Glutamatergic neuron (in vitro differentiated cells): ENCODE results near the gene PCDHGA4. TPM values are rescaled to one million over a fixed set of nuclear protein-coding genes. Genes with fewer than 3 reads are reported as not detected.
"Not testable (repeated sequence)": the region's sequence is repeated elsewhere in the genome, so short reads cannot be mapped to it uniquely, and the experiment has no call there.

Experiments
- DNase-seq: peaks from one replicate; pipeline ENCODE4 v3.0.0; 2022
- H3K27ac Mint-ChIP-seq: one replicate; pipeline ENCODE4 v1.8.0; 2020; ENCODE audit warnings: mild to moderate bottlenecking, mixed read lengths, inconsistent platforms; ENCODE audit not compliant: unreplicated experiment
- H3K27me3 Mint-ChIP-seq: one replicate; pipeline ENCODE4 v1.8.0; 2020; ENCODE audit warnings: mild to moderate bottlenecking, moderate library complexity, mixed read lengths, inconsistent platforms; ENCODE audit not compliant: unreplicated experiment
- H3K36me3 Mint-ChIP-seq: one replicate; pipeline ENCODE4 v1.8.0; 2020; ENCODE audit warnings: mild to moderate bottlenecking, mixed read lengths, inconsistent platforms; ENCODE audit not compliant: unreplicated experiment
- H3K4me1 Mint-ChIP-seq: one replicate; pipeline ENCODE4 v1.8.0; 2020; ENCODE audit warnings: mild to moderate bottlenecking, low read depth, mixed read lengths, inconsistent platforms; ENCODE audit not compliant: unreplicated experiment
- H3K4me3 Mint-ChIP-seq: one replicate; pipeline ENCODE4 v1.8.0; 2020; ENCODE audit warnings: mild to moderate bottlenecking, mixed read lengths, inconsistent platforms; ENCODE audit not compliant: unreplicated experiment
- H3K9me3 Mint-ChIP-seq: one replicate; pipeline ENCODE4 v1.8.0; 2020; ENCODE audit warnings: mild to moderate bottlenecking, moderate library complexity, mixed read lengths, inconsistent platforms; ENCODE audit not compliant: unreplicated experiment
- total RNA-seq: library from RNA; stranded (reverse); fragmentation: NEBNext Ultra II Directional; extraction: Animal tissue kit (Norgen Biotek cat#: 25700); gene quantifications from one replicate; pipeline ENCODE4 v1.2.1, GENCODE V29; 2021; ENCODE audit not compliant: unreplicated experiment
- TF ChIP-seq, protein P1 (sequence below): fragments of 200-600 bp; sonication (generic); IDR thresholded peaks from one replicate; pipeline ENCODE4 v1.5.0; 2021; ENCODE audit not compliant: partially characterized antibody, unreplicated experiment

PCDHGA4 gene
- total RNA-seq, 1 donor from 2014 or later: 8.2 TPM

DNA sequence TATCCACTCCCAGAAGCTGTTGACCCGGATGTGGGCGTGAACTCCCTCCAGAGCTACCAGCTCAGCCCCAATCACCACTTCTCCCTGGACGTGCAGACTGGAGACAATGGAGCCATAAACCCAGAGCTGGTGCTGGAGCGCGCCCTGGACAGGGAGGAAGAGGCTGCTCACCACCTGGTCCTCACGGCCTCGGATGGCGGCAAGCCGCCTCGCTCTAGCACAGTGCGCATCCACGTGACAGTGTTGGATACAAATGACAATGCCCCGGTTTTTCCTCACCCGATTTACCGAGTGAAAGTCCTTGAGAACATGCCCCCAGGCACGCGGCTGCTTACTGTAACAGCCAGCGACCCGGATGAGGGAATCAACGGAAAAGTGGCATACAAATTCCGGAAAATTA, 38.4 kb downstream of the PCDHGA4 start:
- no peak for DNase-seq
- peaks cover 67% of the 10 kb centered on the region for H3K36me3 Mint-ChIP-seq
- peaks cover 46% of the 10 kb centered on the region for H3K9me3 Mint-ChIP-seq
- peaks cover 3% of the 10 kb centered on the region for H3K4me1 Mint-ChIP-seq
- peak overlapping the region; percentile 48 for H3K27ac Mint-ChIP-seq
- peaks cover 12% of the 10 kb centered on the region for H3K27me3 Mint-ChIP-seq
- no peak overlapping the region for H3K4me3 Mint-ChIP-seq
- TF ChIP-seq, protein P1, sequence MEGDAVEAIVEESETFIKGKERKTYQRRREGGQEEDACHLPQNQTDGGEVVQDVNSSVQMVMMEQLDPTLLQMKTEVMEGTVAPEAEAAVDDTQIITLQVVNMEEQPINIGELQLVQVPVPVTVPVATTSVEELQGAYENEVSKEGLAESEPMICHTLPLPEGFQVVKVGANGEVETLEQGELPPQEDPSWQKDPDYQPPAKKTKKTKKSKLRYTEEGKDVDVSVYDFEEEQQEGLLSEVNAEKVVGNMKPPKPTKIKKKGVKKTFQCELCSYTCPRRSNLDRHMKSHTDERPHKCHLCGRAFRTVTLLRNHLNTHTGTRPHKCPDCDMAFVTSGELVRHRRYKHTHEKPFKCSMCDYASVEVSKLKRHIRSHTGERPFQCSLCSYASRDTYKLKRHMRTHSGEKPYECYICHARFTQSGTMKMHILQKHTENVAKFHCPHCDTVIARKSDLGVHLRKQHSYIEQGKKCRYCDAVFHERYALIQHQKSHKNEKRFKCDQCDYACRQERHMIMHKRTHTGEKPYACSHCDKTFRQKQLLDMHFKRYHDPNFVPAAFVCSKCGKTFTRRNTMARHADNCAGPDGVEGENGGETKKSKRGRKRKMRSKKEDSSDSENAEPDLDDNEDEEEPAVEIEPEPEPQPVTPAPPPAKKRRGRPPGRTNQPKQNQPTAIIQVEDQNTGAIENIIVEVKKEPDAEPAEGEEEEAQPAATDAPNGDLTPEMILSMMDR: no peak

DNA sequence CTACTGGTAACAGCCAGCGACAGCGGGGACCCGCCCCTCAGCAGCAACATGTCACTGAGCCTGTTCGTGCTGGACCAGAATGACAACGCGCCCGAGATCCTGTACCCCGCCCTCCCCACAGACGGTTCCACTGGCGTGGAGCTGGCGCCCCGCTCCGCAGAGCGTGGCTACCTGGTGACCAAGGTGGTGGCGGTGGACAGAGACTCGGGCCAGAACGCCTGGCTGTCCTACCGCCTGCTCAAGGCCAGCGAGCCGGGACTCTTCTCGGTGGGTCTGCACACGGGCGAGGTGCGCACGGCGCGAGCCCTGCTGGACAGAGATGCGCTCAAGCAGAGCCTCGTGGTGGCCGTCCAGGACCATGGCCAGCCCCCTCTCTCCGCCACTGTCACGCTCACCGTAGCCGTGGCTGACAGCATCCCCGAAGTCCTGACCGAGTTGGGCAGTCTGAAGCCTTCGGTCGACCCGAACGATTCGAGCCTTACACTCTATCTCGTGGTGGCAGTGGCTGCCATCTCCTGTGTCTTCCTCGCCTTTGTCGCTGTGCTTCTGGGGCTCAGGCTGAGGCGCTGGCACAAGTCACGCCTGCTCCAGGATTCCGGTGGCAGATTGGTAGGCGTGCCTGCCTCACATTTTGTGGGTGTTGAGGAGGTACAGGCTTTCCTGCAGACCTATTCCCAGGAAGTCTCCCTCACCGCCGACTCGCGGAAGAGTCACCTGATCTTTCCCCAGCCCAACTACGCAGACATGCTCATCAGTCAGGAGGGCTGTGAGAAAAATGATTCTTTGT, 39.8 kb downstream of the PCDHGA4 start:
- H3K27me3 Mint-ChIP-seq, DNase-seq, H3K27ac Mint-ChIP-seq, H3K4me3 Mint-ChIP-seq, H3K4me1 Mint-ChIP-seq: not testable (repeated sequence)
- H3K9me3 Mint-ChIP-seq: peaks cover 41% of the 10 kb centered on the region
- peaks cover 65% of the 10 kb centered on the region for H3K36me3 Mint-ChIP-seq

GRCh38 chr5:141397756-141398551, 43.1 kb downstream of the PCDHGA4 start, which contains the start of gene PCDHGB5:
TSS of gene PCDHGB5 (plus strand) at chr5:141397947. CDS start at chr5:141398128, 181 bp downstream.
- not testable (repeated sequence) for H3K4me3 Mint-ChIP-seq, H3K27me3 Mint-ChIP-seq, H3K27ac Mint-ChIP-seq, H3K4me1 Mint-ChIP-seq, DNase-seq
- H3K36me3 Mint-ChIP-seq: peaks cover 53% of the 10 kb centered on the region
- peaks cover 29% of the 10 kb centered on the region for H3K9me3 Mint-ChIP-seq

DNA sequence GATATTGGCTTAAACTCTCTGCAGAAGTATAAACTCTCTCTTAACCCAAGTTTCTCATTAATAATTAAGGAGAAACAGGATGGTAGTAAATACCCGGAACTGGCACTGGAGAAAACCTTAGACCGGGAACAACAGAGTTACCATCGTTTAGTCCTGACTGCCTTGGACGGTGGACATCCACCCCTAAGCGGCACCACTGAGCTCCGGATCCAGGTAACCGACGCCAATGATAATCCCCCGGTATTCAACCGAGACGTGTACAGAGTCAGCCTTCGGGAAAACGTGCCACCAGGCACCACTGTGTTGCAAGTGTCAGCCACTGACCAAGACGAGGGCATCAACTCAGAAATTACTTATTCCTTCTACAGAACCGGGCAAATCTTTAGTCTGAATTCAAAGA, 43.8 kb downstream of the PCDHGA4 start:
- H3K36me3 Mint-ChIP-seq: peaks cover 53% of the 10 kb centered on the region

DNA sequence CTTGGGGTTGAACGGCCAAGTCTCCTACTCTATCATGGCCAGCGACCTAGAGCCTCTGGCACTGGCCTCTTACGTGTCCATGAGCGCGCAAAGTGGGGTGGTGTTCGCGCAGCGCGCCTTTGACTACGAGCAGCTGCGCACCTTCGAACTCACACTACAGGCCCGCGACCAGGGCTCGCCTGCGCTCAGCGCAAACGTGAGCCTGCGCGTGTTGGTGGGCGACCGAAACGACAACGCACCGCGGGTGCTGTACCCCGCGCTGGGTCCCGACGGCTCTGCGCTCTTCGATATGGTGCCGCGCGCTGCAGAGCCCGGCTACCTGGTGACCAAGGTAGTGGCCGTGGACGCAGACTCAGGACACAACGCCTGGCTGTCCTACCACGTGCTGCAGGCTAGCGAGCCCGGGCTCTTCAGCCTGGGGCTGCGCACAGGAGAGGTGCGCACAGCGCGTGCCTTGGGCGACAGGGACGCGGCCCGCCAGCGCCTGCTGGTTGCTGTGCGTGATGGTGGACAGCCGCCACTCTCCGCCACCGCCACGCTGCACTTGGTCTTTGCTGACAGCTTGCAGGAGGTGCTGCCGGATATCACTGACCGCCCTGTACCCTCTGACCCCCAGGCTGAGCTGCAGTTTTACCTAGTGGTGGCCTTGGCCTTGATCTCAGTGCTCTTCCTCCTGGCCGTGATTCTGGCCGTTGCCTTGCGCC, 44.9 kb downstream of the PCDHGA4 start:
- Mint-ChIP-seq H3K27ac (no peak overlapping the region), H3K9me3 (peaks cover 30% of the 10 kb centered on the region)

More for the DNA sequence above, 43.8 kb downstream of the PCDHGA4 start:
- peaks cover 7% of the 10 kb centered on the region for H3K27me3 Mint-ChIP-seq
- TF ChIP-seq, protein P1: no peak
- no peak for DNase-seq
- H3K4me3 Mint-ChIP-seq: no peak overlapping the region
- H3K4me1 Mint-ChIP-seq: peaks cover 3% of the 10 kb centered on the region
- no peak overlapping the region for H3K27ac Mint-ChIP-seq
- H3K9me3 Mint-ChIP-seq: peaks cover 29% of the 10 kb centered on the region

More for the DNA sequence above, 44.9 kb downstream of the PCDHGA4 start:
- TF ChIP-seq, protein P1: no peak
- H3K27me3 Mint-ChIP-seq: peaks cover 7% of the 10 kb centered on the region
- DNase-seq: no peak
- H3K36me3 Mint-ChIP-seq: peaks cover 54% of the 10 kb centered on the region
- peak overlapping the region; percentile 43 for H3K4me3 Mint-ChIP-seq
- peaks cover 3% of the 10 kb centered on the region for H3K4me1 Mint-ChIP-seq
